Smooth muscle cell (in vitro differentiated cells): ENCODE data around the gene GBX1. TPM values are rescaled to one million over a fixed set of nuclear protein-coding genes. Genes with fewer than 3 reads are reported as not detected.

Source experiments
- DNase-seq: peaks from one replicate; lab custom pipeline; 2025; ENCODE audit not compliant: unreplicated experiment; lab: John Stamatoyannopoulos, UW
- H2AFZ ChIP-seq: fragments of 200-600 bp; sonication (generic); 2 replicates; pipeline ENCODE4 v1.6.0; 2016; ENCODE audit warnings: antibody characterized with exemption, low read depth, mild to moderate bottlenecking
- H3F3A ChIP-seq: fragments of 200-600 bp; sonication (generic); 2 replicates; pipeline ENCODE4 v1.6.0; 2017; ENCODE audit warnings: antibody characterized with exemption, low read depth
- H3K27ac ChIP-seq: fragments of 200-600 bp; sonication (generic); 2 replicates; pipeline ENCODE4 v1.5.1; 2016; ENCODE audit warnings: low read depth, mild to moderate bottlenecking
- H3K27me3 ChIP-seq: fragments of 200-600 bp; sonication (generic); 2 replicates; pipeline ENCODE4 v1.6.1; 2016; ENCODE audit warnings: low read depth, mild to moderate bottlenecking
- H3K36me3 ChIP-seq: fragments of 200-600 bp; sonication (generic); 2 replicates; pipeline ENCODE4 v1.5.1; 2016; ENCODE audit warnings: low read depth
- H3K4me1 ChIP-seq: fragments of 200-600 bp; sonication (generic); 2 replicates; pipeline ENCODE4 v1.5.1; 2016; ENCODE audit warnings: low read depth
- H3K4me2 ChIP-seq: fragments of 200-600 bp; sonication (generic); 2 replicates; pipeline ENCODE4 v1.6.0; 2016; ENCODE audit warnings: mild to moderate bottlenecking
- H3K4me3 ChIP-seq: fragments of 200-600 bp; sonication (generic); 2 replicates; pipeline ENCODE4 v1.5.1; 2016; ENCODE audit warnings: mild to moderate bottlenecking
- H3K79me2 ChIP-seq: fragments of 200-600 bp; sonication (generic); 2 replicates; pipeline ENCODE4 v1.6.0; 2016; ENCODE audit warnings: low read depth, mild to moderate bottlenecking
- H3K9ac ChIP-seq: fragments of 200-600 bp; sonication (generic); 2 replicates; pipeline ENCODE4 v1.6.0; 2016; ENCODE audit warnings: low read depth
- H3K9me3 ChIP-seq: fragments of 200-600 bp; sonication (generic); replicated peaks from 2 replicates; pipeline ENCODE4 v1.5.1; 2016; ENCODE audit warnings: low read depth
- H4K20me1 ChIP-seq: fragments of 200-600 bp; sonication (generic); 2 replicates; pipeline ENCODE4 v1.6.0; 2016; ENCODE audit warnings: low read depth
- CTCF ChIP-seq: fragments of 200-600 bp; sonication (generic); IDR thresholded peaks from 2 replicates; pipeline ENCODE4 v1.5.1; 2017; ENCODE audit warnings: borderline replicate concordance, mild to moderate bottlenecking, antibody characterized with exemption; ENCODE audit not compliant: insufficient read depth, poor library complexity, severe bottlenecking
- WGBS: methylation state at CpG from one replicate; pipeline ENCODE4 v1.1.7; 2016; ENCODE audit warnings: low lambda C conversion rate; 5-methylcytosine and 5-hydroxymethylcytosine counted together
- polyA plus RNA-seq: library from polyadenylated mRNA; unstranded; fragments of >200 nt; fragmentation: Nextera tagmentation; extraction: Ambion mirVana; gene quantifications from 2 replicates; pipeline ENCODE4 v1.2.1, GENCODE V29; 2016
- total RNA-seq: library from RNA; depleted of rRNA; stranded (reverse); fragments of >200 nt; gene quantifications from 2 replicates; pipeline ENCODE4 v1.2.3, GENCODE V29; 2014

The GBX1 gene
- total and polyA plus RNA-seq, 2 experiments from 2014 or later: not detected

GRCh38 chr7:151192002-151192539 lies 24.6 kb upstream of the GBX1 start:
- H3K4me1 ChIP-seq: no peaks in the 10 kb centered on the region
- H4K20me1 ChIP-seq: no peaks in the 10 kb centered on the region
- no peak for TF ChIP-seq CTCF
- H3K79me2 ChIP-seq: no peaks in the 10 kb centered on the region
- no peaks in the 10 kb centered on the region for H3K9me3 ChIP-seq
- H2AFZ ChIP-seq: no peak overlapping the region
- H3F3A ChIP-seq: no peaks in the 10 kb centered on the region
- H3K36me3 ChIP-seq: no peaks in the 10 kb centered on the region
- H3K4me2 ChIP-seq: no peak overlapping the region
- peaks cover 29% of the 10 kb centered on the region for H3K27me3 ChIP-seq
- H3K4me3 ChIP-seq: no peak overlapping the region
- WGBS: 97% methylated on average over 22 of the region's 23 CpGs
- no peak for DNase-seq
- no peak overlapping the region for H3K9ac ChIP-seq
- H3K27ac ChIP-seq: no peak overlapping the region

GRCh38 chr7:151191544-151191943 lies 24.1 kb upstream of the GBX1 start:
- WGBS: 84% methylated on average over 12 of the region's 12 CpGs
- Histone ChIP-seq H3K9me3 (no peaks in the 10 kb centered on the region), H3F3A (no peaks in the 10 kb centered on the region), H3K79me2 (no peaks in the 10 kb centered on the region), H4K20me1 (no peaks in the 10 kb centered on the region), H3K27me3 (peaks cover 24% of the 10 kb centered on the region), H2AFZ (no peak overlapping the region), H3K27ac (no peak overlapping the region), H3K4me3 (no peak overlapping the region), H3K4me2 (no peak overlapping the region), H3K4me1 (no peaks in the 10 kb centered on the region), H3K36me3 (no peaks in the 10 kb centered on the region), H3K9ac (no peak overlapping the region)
- DNase-seq: no peak
- no peak for TF ChIP-seq CTCF

DNA sequence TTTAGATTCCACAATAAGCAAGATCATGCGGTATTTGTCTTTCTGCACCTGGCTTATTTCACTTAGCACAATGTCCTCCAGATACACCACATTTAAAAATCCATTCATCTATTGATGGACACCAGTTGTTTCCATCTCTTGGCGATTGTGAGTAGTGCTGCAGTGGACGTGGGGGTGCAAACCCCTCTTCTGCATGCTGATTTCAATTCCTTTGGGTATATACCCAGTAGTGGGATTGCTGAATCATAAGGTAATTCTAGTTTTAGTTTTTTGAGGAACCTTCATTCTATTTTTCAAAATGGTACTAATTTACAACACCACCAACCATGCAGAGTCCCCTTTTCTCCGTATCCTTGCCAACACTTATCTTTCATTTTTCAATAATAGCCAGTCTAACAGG lies 21.5 kb upstream of the GBX1 start:
- H3K36me3 ChIP-seq: no peaks in the 10 kb centered on the region
- TF ChIP-seq CTCF: no peak
- H2AFZ ChIP-seq: no peak overlapping the region
- no peak overlapping the region for H3K4me2 ChIP-seq
- H3F3A ChIP-seq: no peaks in the 10 kb centered on the region
- H3K27ac ChIP-seq: no peak overlapping the region
- no peaks in the 10 kb centered on the region for H3K79me2 ChIP-seq
- H3K4me1 ChIP-seq: no peaks in the 10 kb centered on the region
- 76% methylated on average over 4 of the region's 4 CpGs for WGBS
- H3K9me3 ChIP-seq: no peaks in the 10 kb centered on the region
- no peak overlapping the region for H3K9ac ChIP-seq
- no peaks in the 10 kb centered on the region for H4K20me1 ChIP-seq
- H3K27me3 ChIP-seq: peaks cover 7% of the 10 kb centered on the region
- H3K4me3 ChIP-seq: no peak overlapping the region
- no peak for DNase-seq

DNA sequence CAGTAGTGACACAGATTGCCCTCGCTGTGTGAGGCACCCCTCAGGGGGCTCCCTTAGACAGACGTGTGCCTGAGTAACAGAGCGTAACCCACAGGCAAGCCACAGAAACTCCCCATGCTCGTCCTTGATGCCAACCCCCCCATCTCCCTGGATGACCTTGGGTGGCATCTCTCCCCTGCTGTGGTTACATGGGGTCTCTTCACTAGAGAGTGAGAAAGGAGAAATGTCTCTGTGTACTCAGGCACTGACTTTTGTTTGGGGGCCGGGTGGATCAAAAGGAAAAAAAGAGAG lies 20.7 kb upstream of the GBX1 start:
- Histone ChIP-seq H3K79me2 (no peaks in the 10 kb centered on the region), H4K20me1 (no peaks in the 10 kb centered on the region), H3K9ac (no peak overlapping the region), H2AFZ (no peak overlapping the region), H3K27ac (no peak overlapping the region), H3K27me3 (peaks cover 7% of the 10 kb centered on the region), H3K36me3 (no peaks in the 10 kb centered on the region), H3F3A (no peaks in the 10 kb centered on the region), H3K4me2 (no peak overlapping the region), H3K4me3 (no peak overlapping the region), H3K4me1 (no peaks in the 10 kb centered on the region), H3K9me3 (no peaks in the 10 kb centered on the region)
- no peak for TF ChIP-seq CTCF
- WGBS: 72% methylated on average over 5 of the region's 5 CpGs
- DNase-seq: no peak
